HG02840 (cell line): ENCODE data around the gene KRTCAP3.
A peak's percentile ranks its signal among the peaks of the same experiment; 100 is the strongest.

Source experiments
- ATAC-seq: cut with Tn5 transposase; IDR thresholded peaks from one replicate; pipeline ENCODE4 v1.9.1; 2021; ENCODE audit warnings: mild to moderate bottlenecking, moderate library complexity, moderate number of reproducible peaks; ENCODE audit not compliant: unreplicated experiment, low FRiP score

The KRTCAP3 gene

GRCh38 chr2:27435628-27436027 is 6.6 kb upstream of the KRTCAP3 start:
- ATAC-seq = no peak

- ATAC-seq = no peak
Measured at GRCh38 chr2:27441226-27441926, 805 bp upstream of the KRTCAP3 start.

- no peak for ATAC-seq
Measured at GRCh38 chr2:27442920-27443282, 720 bp downstream of the KRTCAP3 start.

GRCh38 chr2:27445155-27445554 is 3.0 kb downstream of the KRTCAP3 start:
- no peak for ATAC-seq

GRCh38 chr2:27445615-27446014 is 3.4 kb downstream of the KRTCAP3 start:
- no peak for ATAC-seq

GRCh38 chr2:27446057-27446456 is 3.9 kb downstream of the KRTCAP3 start:
- no peak for ATAC-seq

- ATAC-seq = no peak
Measured at GRCh38 chr2:27448381-27448780, 6.2 kb downstream of the KRTCAP3 start.

- ATAC-seq = no peak
Measured at GRCh38 chr2:27451095-27451494, 8.9 kb downstream of the KRTCAP3 start.

- ATAC-seq = no peak
Measured at GRCh38 chr2:27453968-27454367, 11.8 kb downstream of the KRTCAP3 start.

GRCh38 chr2:27461118-27461517 is 18.9 kb downstream of the KRTCAP3 start:
- ATAC-seq = no peak

- no peak for ATAC-seq
Measured at GRCh38 chr2:27464443-27464842, 22.3 kb downstream of the KRTCAP3 start.

- no peak for ATAC-seq
Measured at GRCh38 chr2:27471961-27472360, 29.8 kb downstream of the KRTCAP3 start.

GRCh38 chr2:27485496-27485895 is 43.3 kb downstream of the KRTCAP3 start:
- no peak for ATAC-seq

GRCh38 chr2:27489118-27489497 is 46.9 kb downstream of the KRTCAP3 start:
- no peak for ATAC-seq

GRCh38 chr2:27489498-27490397 is 47.6 kb downstream of the KRTCAP3 start, which contains the start of gene IFT172:
TSS of gene IFT172 (minus strand) at chr2:27489743. CDS start at chr2:27489653, 90 bp downstream.
- peak; percentile 94 for ATAC-seq

- ATAC-seq = no peak
Measured at GRCh38 chr2:27492557-27492956, 50.4 kb downstream of the KRTCAP3 start.

- ATAC-seq = no peak
Measured at GRCh38 chr2:27493948-27494283, 51.7 kb downstream of the KRTCAP3 start.
